ENCODE measurements around the gene PRR36. TPM values are rescaled to one million over a fixed set of nuclear protein-coding genes. Genes with fewer than 3 reads are reported as not detected.

PRR36 gene
- total and polyA plus RNA-seq, 12 donors, result 0.22 to 5.2 (median 1.1) TPM; not detected in 1

DNA sequence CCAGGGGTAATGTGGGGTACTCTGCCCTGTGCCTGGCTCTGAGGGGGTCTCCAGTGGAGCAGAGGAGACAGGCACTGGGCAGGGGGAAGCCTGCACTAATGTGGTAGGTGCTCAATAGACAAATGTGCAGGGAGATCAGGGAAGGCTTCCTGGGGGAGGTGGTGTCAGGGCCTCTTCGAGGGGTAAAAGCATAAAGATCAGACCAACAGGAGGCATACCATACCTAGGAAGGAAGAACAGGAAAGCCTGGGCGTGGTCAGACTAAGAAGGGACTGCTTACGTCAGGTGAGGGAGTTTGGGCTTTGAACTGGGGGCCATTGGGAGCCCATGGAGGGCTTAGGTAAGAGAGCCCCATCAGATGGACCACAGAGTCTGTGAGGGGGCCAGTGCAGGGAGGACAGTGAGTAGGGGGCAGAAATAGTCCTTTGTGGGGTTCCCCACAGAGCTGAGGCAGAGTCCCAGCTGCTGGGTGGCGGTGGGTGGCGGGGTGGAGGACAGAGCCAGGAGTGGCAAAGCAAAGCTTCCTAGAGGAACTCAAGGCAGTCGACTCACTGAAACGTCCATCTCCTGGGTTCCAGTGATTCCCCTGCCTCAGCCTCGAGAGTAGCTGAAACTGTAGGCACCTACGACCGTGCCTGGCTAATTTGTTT is 8.8 kb downstream of the PRR36 start:
- TF ChIP-seq POLR2A (IDR thresholded peaks at IDR 0.05), result no peak
- TF ChIP-seq, protein P1, sequence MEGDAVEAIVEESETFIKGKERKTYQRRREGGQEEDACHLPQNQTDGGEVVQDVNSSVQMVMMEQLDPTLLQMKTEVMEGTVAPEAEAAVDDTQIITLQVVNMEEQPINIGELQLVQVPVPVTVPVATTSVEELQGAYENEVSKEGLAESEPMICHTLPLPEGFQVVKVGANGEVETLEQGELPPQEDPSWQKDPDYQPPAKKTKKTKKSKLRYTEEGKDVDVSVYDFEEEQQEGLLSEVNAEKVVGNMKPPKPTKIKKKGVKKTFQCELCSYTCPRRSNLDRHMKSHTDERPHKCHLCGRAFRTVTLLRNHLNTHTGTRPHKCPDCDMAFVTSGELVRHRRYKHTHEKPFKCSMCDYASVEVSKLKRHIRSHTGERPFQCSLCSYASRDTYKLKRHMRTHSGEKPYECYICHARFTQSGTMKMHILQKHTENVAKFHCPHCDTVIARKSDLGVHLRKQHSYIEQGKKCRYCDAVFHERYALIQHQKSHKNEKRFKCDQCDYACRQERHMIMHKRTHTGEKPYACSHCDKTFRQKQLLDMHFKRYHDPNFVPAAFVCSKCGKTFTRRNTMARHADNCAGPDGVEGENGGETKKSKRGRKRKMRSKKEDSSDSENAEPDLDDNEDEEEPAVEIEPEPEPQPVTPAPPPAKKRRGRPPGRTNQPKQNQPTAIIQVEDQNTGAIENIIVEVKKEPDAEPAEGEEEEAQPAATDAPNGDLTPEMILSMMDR (IDR thresholded peaks at IDR 0.05), result no peak
- Histone ChIP-seq H3K9me3 (replicated peaks in 1 of 3) (no peaks in the 10 kb centered on the region), H3K36me3 (replicated peaks in 1 of 2) (no peaks in the 10 kb centered on the region), H3K27ac (no peak overlapping the region), H3K4me1 (replicated peaks in 1 of 2) (peaks cover 23 to 29% of the 10 kb centered on the region in 2 donors), H3K27me3 (no peaks in the 10 kb centered on the region), H3K4me3 (no peak overlapping the region)
- no peak for DNase-seq
- 56 to 71% (median 68%) methylated on average over 9 to 10 of the region's 10 CpGs for WGBS, 4 donors
- intact Hi-C loops (cut with DNase I), result no loop called here

DNA sequence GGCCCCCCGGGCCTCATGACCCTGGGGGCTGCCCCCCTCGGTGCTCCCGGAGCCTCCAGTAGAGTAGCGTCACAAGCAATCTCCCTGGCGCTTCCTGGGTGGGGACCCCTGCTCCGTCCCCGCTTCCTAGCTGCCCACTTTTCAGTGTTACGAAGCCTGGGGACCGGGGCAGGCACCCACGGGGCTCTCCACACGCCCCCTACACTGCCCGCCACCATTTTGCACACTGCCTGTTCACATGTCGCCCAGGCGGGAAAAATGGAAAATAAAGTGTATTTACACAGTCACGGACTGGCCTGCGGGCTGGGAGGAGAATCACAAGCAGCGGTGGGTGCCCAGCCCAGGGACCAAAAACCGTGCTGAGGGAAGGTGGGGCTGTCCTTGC is 9.5 kb downstream of the PRR36 start:
- H3K36me3 ChIP-seq (replicated peaks in 1 of 2), result no peaks in the 10 kb centered on the region
- H3K4me3 ChIP-seq, result no peak overlapping the region
- no peak overlapping the region for H3K27ac ChIP-seq
- H3K27me3 ChIP-seq, result no peaks in the 10 kb centered on the region
- intact Hi-C loops (cut with DNase I), result loop anchor here in 1 of 2 donors (5.0 kb wide), 1 partner anchor 38 kb away; the partner anchor contains the start of gene MAP2K7
- WGBS, 4 donors, result 70 to 78% (median 74%) methylated on average over 9 to 18 of the region's 18 CpGs
- peaks cover 18 to 26% of the 10 kb centered on the region in 2 donors for H3K4me1 ChIP-seq (replicated peaks in 1 of 2)
- H3K9me3 ChIP-seq (replicated peaks in 1 of 3), result no peaks in the 10 kb centered on the region
- no peak for DNase-seq
- TF ChIP-seq, protein P1 (IDR thresholded peaks at IDR 0.05), result no peak
- TF ChIP-seq POLR2A (IDR thresholded peaks at IDR 0.05), result no peak

DNA sequence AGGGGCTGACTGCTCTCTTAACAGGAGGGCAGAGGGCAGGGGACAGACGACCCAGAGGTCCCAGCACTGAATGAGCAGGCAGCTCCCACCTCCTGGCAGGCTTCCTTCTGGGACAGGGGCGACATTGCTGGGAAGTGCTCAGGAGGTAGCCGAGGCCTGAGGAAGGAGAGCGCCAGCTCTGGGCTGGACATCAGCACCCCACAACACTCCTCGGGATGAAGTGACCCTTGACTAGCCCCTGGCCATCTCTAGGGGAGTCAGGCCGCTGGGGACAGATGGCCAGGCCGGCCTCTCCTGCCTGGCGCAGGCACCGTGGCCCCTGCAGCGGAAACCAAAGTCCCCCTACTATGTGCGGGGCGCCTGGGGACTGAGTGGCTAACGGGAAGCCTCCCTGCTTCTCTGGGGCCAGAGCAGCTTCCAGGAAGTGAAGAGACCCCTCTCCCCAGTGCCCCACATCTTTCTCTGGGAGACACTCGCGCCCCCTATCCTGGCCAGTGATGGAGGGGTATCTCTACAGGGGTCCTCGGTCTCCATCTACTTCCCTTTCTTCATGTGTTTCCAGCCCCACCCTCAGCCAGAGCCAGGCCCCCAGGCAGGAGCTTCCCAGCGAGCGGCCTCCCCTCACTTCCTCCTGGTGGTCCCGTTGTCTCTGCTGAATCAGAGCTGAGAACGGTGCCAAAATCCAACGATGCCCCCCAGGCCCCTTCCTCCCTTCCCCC is 10.1 kb downstream of the PRR36 start:
- 77 to 85% (median 82%) methylated on average over 7 to 21 of the region's 21 CpGs for WGBS, 4 donors
- H3K4me1 ChIP-seq (replicated peaks in 1 of 2), result peaks cover 16 to 21% of the 10 kb centered on the region in 2 donors
- no peaks in the 10 kb centered on the region for H3K27me3 ChIP-seq
- no peak overlapping the region for H3K27ac ChIP-seq
- intact Hi-C loops (cut with DNase I), result loop anchor here in 1 of 2 donors (5.0 kb wide), 1 partner anchor 38 kb away; the partner anchor contains the start of gene MAP2K7
- no peaks in the 10 kb centered on the region for H3K36me3 ChIP-seq (replicated peaks in 1 of 2)
- DNase-seq, result no peak
- no peak overlapping the region for H3K4me3 ChIP-seq
- TF ChIP-seq POLR2A (IDR thresholded peaks at IDR 0.05), result no peak
- TF ChIP-seq, protein P1 (IDR thresholded peaks at IDR 0.05), result no peak
- no peaks in the 10 kb centered on the region for H3K9me3 ChIP-seq (replicated peaks in 1 of 3)

DNA sequence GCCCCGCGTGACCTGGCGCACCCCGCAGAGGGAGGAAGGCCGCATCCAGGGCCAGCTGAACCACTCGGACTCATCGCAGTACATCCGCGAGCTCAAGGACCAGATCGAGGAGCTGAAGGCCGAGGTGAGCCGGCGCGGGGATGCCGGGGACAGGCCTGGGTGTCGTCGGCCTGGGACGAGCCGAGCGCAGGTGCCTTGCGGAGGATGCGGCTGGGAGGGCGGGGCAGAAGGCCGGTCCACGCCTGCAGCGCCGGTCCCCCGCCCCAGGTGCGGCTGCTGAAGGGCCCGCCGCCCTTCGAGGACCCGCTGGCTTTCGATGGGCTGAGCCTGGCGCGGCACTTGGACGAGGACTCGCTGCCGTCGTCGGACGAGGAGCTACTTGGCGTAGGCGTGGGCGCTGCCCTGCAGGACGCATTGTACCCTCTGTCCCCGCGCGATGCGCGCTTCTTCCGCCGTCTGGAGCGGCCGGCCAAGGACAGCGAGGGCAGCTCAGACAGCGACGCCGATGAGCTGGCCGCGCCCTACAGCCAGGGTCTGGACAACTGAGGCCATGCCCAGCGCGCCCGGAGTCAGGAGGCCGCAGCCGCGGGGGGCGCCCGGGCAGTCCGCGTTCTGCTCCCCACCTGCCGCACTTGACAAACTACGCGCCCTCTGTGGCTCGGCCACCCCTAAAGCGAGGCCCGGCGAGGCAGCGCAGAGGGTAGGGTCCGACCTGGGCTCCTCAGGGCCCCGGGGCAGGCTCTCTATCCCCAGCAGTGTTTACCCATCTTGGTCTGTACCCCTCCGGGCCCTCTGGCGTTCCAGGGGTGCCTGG is 10.8 kb downstream of the PRR36 start:
- no peak for TF ChIP-seq POLR2A (IDR thresholded peaks at IDR 0.05)
- TF ChIP-seq, protein P1 (IDR thresholded peaks at IDR 0.05), result no peak
- Histone ChIP-seq H3K4me1 (replicated peaks in 1 of 2) (peaks cover 9 to 14% of the 10 kb centered on the region in 2 donors), H3K27me3 (no peaks in the 10 kb centered on the region), H3K36me3 (replicated peaks in 1 of 2) (no peaks in the 10 kb centered on the region), H3K27ac (peak overlapping the region in 2 of 5 donors; percentile 34 to 77), H3K9me3 (replicated peaks in 1 of 3) (no peaks in the 10 kb centered on the region), H3K4me3 (peak overlapping the region in 1 of 4 donors; percentile 39)
- intact Hi-C loops (cut with DNase I), result loop anchor here in 1 of 2 donors (5.0 kb wide), 1 partner anchor 39 kb away; the partner anchor contains the start of gene MAP2K7
- WGBS, 4 donors, result 58 to 77% (median 62%) methylated on average over 10 to 83 of the region's 83 CpGs
- peak in 4 of 7 donors; percentile 48 to 68 (median 64) for DNase-seq

Data from adrenal gland (tissue), 12 donors.